Fibroblast of peridontal ligament (primary cell): ENCODE measurements around the gene UMODL1.

Experiments used
- DNase-seq: peaks from one replicate; pipeline ENCODE4 v3.0.0-alpha.2; 2010; ENCODE audit errors: extremely low read depth

UMODL1 gene

GRCh38 chr21:42190486-42190863 lies 119.4 kb downstream of the UMODL1 start:
- DNase-seq: no peak

- DNase-seq: no peak
Measured at GRCh38 chr21:42191064-42191463, 119.9 kb downstream of the UMODL1 start.

GRCh38 chr21:42191696-42192595 lies 120.8 kb downstream of the UMODL1 start:
- DNase-seq: no peak
